Heart left ventricle (tissue), 16 donors: ENCODE data around the gene FCER1G. TPM values are rescaled to one million over a fixed set of nuclear protein-coding genes. Genes with fewer than 3 reads are reported as not detected.
A peak's percentile ranks its signal among the peaks of the same experiment; 100 is the strongest.

ENCODE experiments used
- ATAC-seq, 4 donors: fragments of 200-7000 bp; cut with Tn5 transposase; one replicate each; pipeline ENCODE4 v1.9.1; 2020 to 2022; ENCODE audit warnings: moderate library complexity in 4 of 4, mild to moderate bottlenecking in 3 of 4, moderate number of reproducible peaks in 1 of 4
- DNase-seq, 5 donors: peaks; one replicate each; pipeline ENCODE4 v3.0.0-alpha.2; 2020
- H3K27ac ChIP-seq, 12 donors: fragments of 200-600 bp; sonication (generic) in 4 of 12; one replicate each; pipeline versions ENCODE4 v1.5.0 to v1.8.0; 2016 to 2022; ENCODE audit warnings: mild to moderate bottlenecking in 2 of 12
- H3K27me3 ChIP-seq, 9 donors: fragments of 200-600 bp; sonication (generic) in 2 of 9; one replicate each; pipeline versions ENCODE4 v1.5.1 to v1.8.0; 2016 to 2022; ENCODE audit warnings: mild to moderate bottlenecking in 3 of 9
- H3K36me3 ChIP-seq, 9 donors: fragments of 200-600 bp; sonication (generic) in 2 of 9; one replicate each; pipeline versions ENCODE4 v1.5.0 to v1.8.0; 2018 to 2022; ENCODE audit warnings: mild to moderate bottlenecking in 2 of 9
- H3K4me1 ChIP-seq, 12 donors: fragments of 200-600 bp; sonication (generic) in 4 of 12; one replicate each; pipeline versions ENCODE4 v1.5.0 to v1.8.0; 2016 to 2022; ENCODE audit warnings: mild to moderate bottlenecking in 3 of 12
- H3K4me3 ChIP-seq, 12 donors: fragments of 200-600 bp; sonication (generic) in 4 of 12; one replicate each; pipeline versions ENCODE4 v1.5.0 to v1.8.0; 2017 to 2022; ENCODE audit warnings: mild to moderate bottlenecking in 9 of 12, moderate library complexity in 4 of 12
- H3K9me3 ChIP-seq, 12 donors: fragments of 200-600 bp; sonication (generic) in 4 of 12; one replicate each; pipeline versions ENCODE4 v1.5.0 to v1.8.0; 2016 to 2022; ENCODE audit warnings: mild to moderate bottlenecking in 1 of 12
- POLR2A ChIP-seq, 2 donors: fragments of 450-650 bp; IDR thresholded peaks; one replicate each; pipeline ENCODE4 v1.6.1; 2017; ENCODE audit warnings: antibody characterized with exemption in 2 of 2, mild to moderate bottlenecking in 2 of 2, moderate library complexity in 2 of 2
- WGBS, 4 donors: extraction: QIAGEN DNeasy Blood & Tissue Kit in 2 of 4; methylation state at CpG; one replicate each; pipeline versions ENCODE4 v1.1.5 to v1.1.7; 2013 to 2018; 5-methylcytosine and 5-hydroxymethylcytosine counted together
- intact Hi-C, 10 donors: fragments of 100-400 bp; cut with DNase I; formaldehyde crosslinking; loops; one replicate each; pipeline versions ENCODE4 v1.11.1 to v1.14.2; 2022
- polyA plus RNA-seq, 2 donors: library from polyadenylated mRNA; stranded (reverse); fragments of 200-250 nt; gene quantifications; one replicate each; pipeline ENCODE4 v1.2.3, GENCODE V29; 2013
- total RNA-seq, 9 donors: library from RNA; depleted of rRNA in 2 of 9; stranded (reverse); fragments of >200 nt in 2 of 9; fragmentation: NEBNext Ultra II Directional in 3 of 9; extraction: Animal tissue kit (Norgen Biotek cat#: 25700) in 3 of 9; gene quantifications; one replicate each; pipeline versions ENCODE4 v1.1.0 to v1.2.4, GENCODE V29; 2016 to 2023
- TF ChIP-seq, protein P1 (sequence below), 12 donors: fragments of 200-600 bp; sonication (generic) in 4 of 12; IDR thresholded peaks; one replicate each; pipeline versions ENCODE4 v1.5.0 to v1.8.0; 2018 to 2022; ENCODE audit warnings: antibody characterized with exemption in 12 of 12, mild to moderate bottlenecking in 5 of 12
- donor health status: ischemic (EF 13 %, LVEDD 7.1; RV severe dilation, severe dysfunction).
- donor health status: healthy with polysubstance abuse.
- donor health status: DM: no; HTN: yes; CAD: no.
- donor health status: DM: no; HTN: no; CAD: no.
- donor health status: ischemic (EF 25% LVEDD 6.9; RV normal size, moderate dysfunction).
- donor health status: ischemic (EF 25% LVEDD 5.7; RV mildly dilated, moderate dysfunction).
- donor health status: healthy.
- donor health status: DM: yes; HTN: yes; CAD: no.
- donor health status: ischemic (EF 35%, LVEDD 5.7; RV mildly dilated, moderate dysfunction).
- donor health status: nonischemic (EF 11% LVEDD 7.7; RV severe dilation, severe dysfunction).
- donor health status: DM: yes; HTN: yes; CAD: no.
- donor health status: PGD.
- donor health status: ischemic (EF 29% LVEDD 5.4; RV normal size, mild dysfunction).
- donor health status: nonischemic (EF 23%, LVEDD 6.1; RV moderate dilation, normal function).

The FCER1G gene
- total and polyA plus RNA-seq, 11 donors = 2.9 to 157 (median 17.1) TPM

DNA sequence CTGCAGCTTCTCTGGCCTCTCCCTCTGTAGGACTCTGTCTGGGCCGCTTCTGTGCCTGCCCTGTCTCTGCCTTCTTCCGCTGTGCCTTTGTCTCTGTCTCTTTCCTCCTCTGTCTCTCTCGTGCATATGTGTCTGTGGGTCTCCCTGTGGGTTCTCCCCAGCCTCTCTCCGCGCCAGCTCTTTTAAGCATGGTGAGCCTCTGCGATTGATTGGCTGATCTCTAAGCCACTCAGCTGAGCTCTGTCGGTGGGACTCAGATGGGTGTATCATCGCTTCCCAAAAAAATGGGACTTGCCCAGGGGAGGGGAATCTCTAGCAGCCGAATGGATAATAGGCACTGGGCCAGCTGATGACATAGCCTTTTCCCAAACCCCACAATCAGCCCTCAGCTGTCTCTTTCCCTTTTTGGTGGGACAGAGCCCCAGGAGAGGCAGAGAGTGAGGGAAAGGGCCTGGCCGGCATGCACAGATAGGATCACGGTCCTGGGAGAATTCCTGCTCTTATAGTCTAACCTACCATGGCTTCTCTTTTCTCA lies 16.1 kb upstream of the FCER1G start, which contains the start of gene ADAMTS4:
Gene ADAMTS4 (minus strand): TSS at position 158 of the 535 bp plus-strand sequence. CDS start 427 bp downstream, outside the sequence.
- ATAC-seq (peak in 3 of 4 donors; percentile 24 to 45 (median 31)), DNase-seq (peak; percentile 74 to 87 (median 80))
- TF ChIP-seq POLR2A (IDR thresholded peaks at IDR 0.05) = peak; percentile 8 to 83
- TF ChIP-seq, protein P1, sequence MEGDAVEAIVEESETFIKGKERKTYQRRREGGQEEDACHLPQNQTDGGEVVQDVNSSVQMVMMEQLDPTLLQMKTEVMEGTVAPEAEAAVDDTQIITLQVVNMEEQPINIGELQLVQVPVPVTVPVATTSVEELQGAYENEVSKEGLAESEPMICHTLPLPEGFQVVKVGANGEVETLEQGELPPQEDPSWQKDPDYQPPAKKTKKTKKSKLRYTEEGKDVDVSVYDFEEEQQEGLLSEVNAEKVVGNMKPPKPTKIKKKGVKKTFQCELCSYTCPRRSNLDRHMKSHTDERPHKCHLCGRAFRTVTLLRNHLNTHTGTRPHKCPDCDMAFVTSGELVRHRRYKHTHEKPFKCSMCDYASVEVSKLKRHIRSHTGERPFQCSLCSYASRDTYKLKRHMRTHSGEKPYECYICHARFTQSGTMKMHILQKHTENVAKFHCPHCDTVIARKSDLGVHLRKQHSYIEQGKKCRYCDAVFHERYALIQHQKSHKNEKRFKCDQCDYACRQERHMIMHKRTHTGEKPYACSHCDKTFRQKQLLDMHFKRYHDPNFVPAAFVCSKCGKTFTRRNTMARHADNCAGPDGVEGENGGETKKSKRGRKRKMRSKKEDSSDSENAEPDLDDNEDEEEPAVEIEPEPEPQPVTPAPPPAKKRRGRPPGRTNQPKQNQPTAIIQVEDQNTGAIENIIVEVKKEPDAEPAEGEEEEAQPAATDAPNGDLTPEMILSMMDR (IDR thresholded peaks at IDR 0.05) = no peak
- Histone ChIP-seq H3K4me1 (peaks cover 6 to 90% (median 67%) of the 10 kb centered on the region in 12 donors), H3K4me3 (peak within 1 kb of the TSS; percentile 13 to 62 (median 56)), H3K27me3 (no peaks in the 10 kb centered on the region), H3K9me3 (no peaks in the 10 kb centered on the region), H3K36me3 (peaks cover 0 to 30% (median 6%) of the 10 kb centered on the region in 9 donors), H3K27ac (peak within 1 kb of the TSS; percentile 93 to 99 (median 97))
- 51 to 55% (median 52%) methylated on average over 11 of the region's 11 CpGs for WGBS, 4 donors
- intact Hi-C loops = loop anchor here in 1 of 10 donors (10.0 kb wide), 1 partner anchor 186 kb away; no protein-coding TSS in a partner anchor

DNA sequence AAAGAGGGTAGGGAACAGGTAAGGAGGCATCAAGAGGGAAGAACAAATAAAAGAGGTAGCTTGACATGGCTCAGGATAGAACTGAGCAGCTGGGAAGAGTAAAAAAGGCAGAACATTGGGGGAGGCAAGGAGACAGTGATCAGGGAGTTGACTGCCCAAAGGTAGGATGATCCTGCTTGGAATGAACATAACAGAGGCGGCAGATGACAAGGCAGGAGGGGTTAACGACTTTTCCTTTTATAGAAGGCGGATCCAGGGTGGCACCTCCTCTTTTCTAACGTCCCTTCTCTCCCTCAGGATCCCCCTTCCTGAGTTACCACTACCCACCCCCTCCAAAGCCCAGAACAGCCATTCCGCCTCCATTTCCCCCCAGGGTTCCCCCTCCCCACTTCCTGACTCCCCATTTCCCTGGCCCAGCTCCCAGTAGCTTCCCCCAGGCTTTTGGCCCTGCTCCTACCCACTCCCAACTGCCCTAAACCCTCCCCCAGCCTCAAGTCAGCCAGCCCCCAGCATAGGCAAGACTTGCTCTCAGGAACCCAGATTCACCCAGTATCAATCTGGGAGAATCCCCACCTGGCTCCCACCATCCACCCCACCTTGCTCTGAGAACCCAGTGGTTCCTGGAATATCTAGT lies 15.5 kb upstream of the FCER1G start:
- Histone ChIP-seq H3K4me1 (peaks cover 6 to 90% (median 71%) of the 10 kb centered on the region in 12 donors), H3K9me3 (no peaks in the 10 kb centered on the region), H3K4me3 (peak overlapping the region in 2 of 12 donors; percentile 4 to 60), H3K27me3 (no peaks in the 10 kb centered on the region), H3K27ac (peak overlapping the region; percentile 93 to 99 (median 97)), H3K36me3 (peaks cover 0 to 32% (median 12%) of the 10 kb centered on the region in 9 donors)
- no peak for ATAC-seq
- intact Hi-C loops = loop anchor here in 2 of 10 donors (5.0 to 10.0 kb wide), 2 partner anchors 183 to 185 kb away; no protein-coding TSS in a partner anchor
- 43 to 48% (median 47%) methylated on average over 5 of the region's 5 CpGs for WGBS, 4 donors
- DNase-seq = peak in 1 of 5 donors; percentile 64
- TF ChIP-seq POLR2A (IDR thresholded peaks at IDR 0.05) = no peak
- TF ChIP-seq, protein P1 (IDR thresholded peaks at IDR 0.05) = no peak

DNA sequence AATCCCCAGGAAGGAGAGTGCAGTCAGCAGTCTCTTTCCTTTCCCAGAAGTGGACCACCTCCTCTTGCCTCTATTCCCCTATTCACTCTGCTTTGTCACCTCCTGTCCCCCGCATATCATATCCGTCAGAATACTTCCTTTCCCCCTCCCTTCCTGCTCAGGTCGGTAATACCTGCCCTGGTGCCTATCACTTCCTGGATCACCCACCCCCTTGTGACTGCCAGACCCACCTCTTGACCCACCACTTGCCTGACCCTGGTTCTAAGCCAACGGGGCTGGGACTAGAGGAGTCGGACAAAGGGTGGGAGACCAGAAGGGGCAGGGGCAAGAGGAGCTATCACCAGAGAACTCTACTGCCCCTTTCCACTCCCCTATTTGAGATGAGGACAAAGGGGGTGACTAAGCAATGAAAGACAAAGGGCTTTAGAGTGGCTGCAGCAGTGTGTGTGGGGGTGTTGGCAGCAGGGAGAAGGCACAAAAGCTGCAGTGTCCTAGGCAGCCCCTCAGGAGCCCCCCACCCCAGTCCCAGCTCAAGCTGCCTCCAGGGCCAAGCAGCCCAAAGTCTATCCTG lies 14.6 kb upstream of the FCER1G start:
- peak overlapping the region in 7 of 12 donors; percentile 66 to 92 (median 80) for H3K4me3 ChIP-seq
- TF ChIP-seq, protein P1 (IDR thresholded peaks at IDR 0.05) = no peak
- no peak for TF ChIP-seq POLR2A (IDR thresholded peaks at IDR 0.05)
- peaks cover 0 to 32% (median 21%) of the 10 kb centered on the region in 9 donors for H3K36me3 ChIP-seq

More for the DNA sequence above, 14.6 kb upstream of the FCER1G start:
- Histone ChIP-seq H3K4me1 (peaks cover 6 to 90% (median 78%) of the 10 kb centered on the region in 12 donors), H3K9me3 (no peaks in the 10 kb centered on the region), H3K27ac (peak overlapping the region; percentile 93 to 99 (median 97)), H3K27me3 (no peaks in the 10 kb centered on the region)
- intact Hi-C loops = loop anchor here in 1 of 10 donors (5.0 kb wide), 1 partner anchor 182 kb away; no protein-coding TSS in a partner anchor
- no peak for DNase-seq
- peak in 1 of 4 donors; percentile 0 for ATAC-seq
- 38 to 56% (median 45%) methylated on average over 5 of the region's 5 CpGs for WGBS, 4 donors
